ENCODE results near the gene SMAD7. TPM values are rescaled to one million over a fixed set of nuclear protein-coding genes. Genes with fewer than 3 reads are reported as not detected.

The SMAD7 gene
- total RNA-seq, 4 donors from 2014 or later, result 40.1 to 69.3 (median 59.2) TPM

DNA sequence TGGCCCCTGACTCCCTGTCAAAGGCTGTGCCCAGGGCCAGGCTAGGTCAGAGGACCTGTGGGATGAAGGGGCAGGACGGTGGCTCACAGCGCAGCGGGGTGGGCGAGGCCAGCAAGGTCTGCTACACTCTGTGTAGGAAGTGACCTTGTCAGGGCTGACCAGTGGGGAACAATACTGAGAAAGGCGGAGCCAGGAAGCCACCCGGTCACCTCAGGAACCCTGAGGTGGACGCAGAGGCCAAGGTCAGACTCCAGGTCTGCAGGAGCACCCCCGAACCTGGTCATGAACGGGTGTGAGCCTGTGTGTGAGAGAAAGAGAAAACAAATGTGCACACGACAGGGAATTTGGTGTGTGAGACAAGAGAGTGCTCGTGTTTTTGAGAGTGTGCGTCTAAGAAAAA, 72.3 kb downstream of the SMAD7 start:
- no peak for DNase-seq
- intact Hi-C loops (cut with DNase I), result no loop called here
- no peak for TF ChIP-seq POLR2A (IDR thresholded peaks at IDR 0.05)
- TF ChIP-seq, protein P1, sequence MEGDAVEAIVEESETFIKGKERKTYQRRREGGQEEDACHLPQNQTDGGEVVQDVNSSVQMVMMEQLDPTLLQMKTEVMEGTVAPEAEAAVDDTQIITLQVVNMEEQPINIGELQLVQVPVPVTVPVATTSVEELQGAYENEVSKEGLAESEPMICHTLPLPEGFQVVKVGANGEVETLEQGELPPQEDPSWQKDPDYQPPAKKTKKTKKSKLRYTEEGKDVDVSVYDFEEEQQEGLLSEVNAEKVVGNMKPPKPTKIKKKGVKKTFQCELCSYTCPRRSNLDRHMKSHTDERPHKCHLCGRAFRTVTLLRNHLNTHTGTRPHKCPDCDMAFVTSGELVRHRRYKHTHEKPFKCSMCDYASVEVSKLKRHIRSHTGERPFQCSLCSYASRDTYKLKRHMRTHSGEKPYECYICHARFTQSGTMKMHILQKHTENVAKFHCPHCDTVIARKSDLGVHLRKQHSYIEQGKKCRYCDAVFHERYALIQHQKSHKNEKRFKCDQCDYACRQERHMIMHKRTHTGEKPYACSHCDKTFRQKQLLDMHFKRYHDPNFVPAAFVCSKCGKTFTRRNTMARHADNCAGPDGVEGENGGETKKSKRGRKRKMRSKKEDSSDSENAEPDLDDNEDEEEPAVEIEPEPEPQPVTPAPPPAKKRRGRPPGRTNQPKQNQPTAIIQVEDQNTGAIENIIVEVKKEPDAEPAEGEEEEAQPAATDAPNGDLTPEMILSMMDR (IDR thresholded peaks at IDR 0.05), result no peak
- Histone ChIP-seq H3K36me3 (no peaks in the 10 kb centered on the region), H3K4me1 (no peaks in the 10 kb centered on the region), H3K27ac (no peak overlapping the region), H3K4me3 (replicated peaks in 1 of 3) (no peak overlapping the region), H3K27me3 (no peaks in the 10 kb centered on the region), H3K9me3 (no peaks in the 10 kb centered on the region)
- WGBS, 2 donors, result 74 to 79% methylated on average over 12 of the region's 12 CpGs

DNA sequence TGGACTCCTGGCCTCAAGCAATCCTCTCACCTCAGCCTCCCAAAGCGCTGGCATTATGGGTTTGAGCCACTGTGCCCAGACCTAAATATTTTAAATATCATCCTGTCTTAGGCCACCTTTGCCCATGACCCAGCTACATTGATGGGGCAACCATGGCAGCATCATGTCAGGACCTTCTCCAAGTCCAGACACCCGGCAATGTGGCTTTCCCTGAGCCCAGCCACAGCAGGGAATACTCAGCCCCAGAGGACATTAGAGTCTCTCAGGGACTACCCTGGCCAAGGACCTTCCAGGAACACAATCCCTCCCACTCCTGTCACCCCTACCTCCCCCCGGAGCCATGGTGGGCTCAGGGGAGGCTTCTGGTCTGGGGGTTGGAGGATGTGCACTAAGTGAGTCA, 72.8 kb downstream of the SMAD7 start:
- 88 to 91% methylated on average over 3 of the region's 3 CpGs for whole genome bisulfite sequencing, 2 donors
- no peaks in the 10 kb centered on the region for H3K27me3 ChIP-seq
- DNase-seq, result no peak
- no peaks in the 10 kb centered on the region for H3K4me1 ChIP-seq
- intact Hi-C loops (cut with DNase I), result no loop called here
- H3K4me3 ChIP-seq (replicated peaks in 1 of 3), result no peak overlapping the region
- no peaks in the 10 kb centered on the region for H3K36me3 ChIP-seq
- TF ChIP-seq POLR2A (IDR thresholded peaks at IDR 0.05), result no peak
- TF ChIP-seq, protein P1 (IDR thresholded peaks at IDR 0.05), result no peak
- H3K27ac ChIP-seq, result no peak overlapping the region
- H3K9me3 ChIP-seq, result no peaks in the 10 kb centered on the region

GRCh38 chr18:48876590-48876989, 74.2 kb downstream of the SMAD7 start:
- intact Hi-C loops (cut with DNase I), result no loop called here
- Histone ChIP-seq H3K9me3 (no peaks in the 10 kb centered on the region), H3K36me3 (no peaks in the 10 kb centered on the region), H3K4me3 (replicated peaks in 1 of 3) (no peak overlapping the region), H3K4me1 (no peaks in the 10 kb centered on the region), H3K27ac (no peak overlapping the region), H3K27me3 (no peaks in the 10 kb centered on the region)
- TF ChIP-seq, protein P1 (IDR thresholded peaks at IDR 0.05), result no peak
- no peak for TF ChIP-seq POLR2A (IDR thresholded peaks at IDR 0.05)
- no peak for DNase-seq
- WGBS, 2 donors, result 89 to 93% methylated on average over 6 of the region's 6 CpGs

- no peaks in the 10 kb centered on the region for H3K27me3 ChIP-seq
- intact Hi-C loops (cut with DNase I), result no loop called here
- no peaks in the 10 kb centered on the region for H3K36me3 ChIP-seq
- TF ChIP-seq, protein P1 (IDR thresholded peaks at IDR 0.05), result peak in 3 of 6 experiments; percentile 11 to 16 (median 14)
- TF ChIP-seq POLR2A (IDR thresholded peaks at IDR 0.05), result no peak
- WGBS, 2 donors, result 63 to 68% methylated on average over 13 to 15 of the region's 15 CpGs
- H3K9me3 ChIP-seq, result no peaks in the 10 kb centered on the region
- peak; percentile 40 to 45 for DNase-seq
- H3K4me3 ChIP-seq (replicated peaks in 1 of 3), result no peak overlapping the region
- H3K27ac ChIP-seq, result no peak overlapping the region
- H3K4me1 ChIP-seq, result no peaks in the 10 kb centered on the region
Measured at GRCh38 chr18:48875942-48876511, 74.7 kb downstream of the SMAD7 start.

DNA sequence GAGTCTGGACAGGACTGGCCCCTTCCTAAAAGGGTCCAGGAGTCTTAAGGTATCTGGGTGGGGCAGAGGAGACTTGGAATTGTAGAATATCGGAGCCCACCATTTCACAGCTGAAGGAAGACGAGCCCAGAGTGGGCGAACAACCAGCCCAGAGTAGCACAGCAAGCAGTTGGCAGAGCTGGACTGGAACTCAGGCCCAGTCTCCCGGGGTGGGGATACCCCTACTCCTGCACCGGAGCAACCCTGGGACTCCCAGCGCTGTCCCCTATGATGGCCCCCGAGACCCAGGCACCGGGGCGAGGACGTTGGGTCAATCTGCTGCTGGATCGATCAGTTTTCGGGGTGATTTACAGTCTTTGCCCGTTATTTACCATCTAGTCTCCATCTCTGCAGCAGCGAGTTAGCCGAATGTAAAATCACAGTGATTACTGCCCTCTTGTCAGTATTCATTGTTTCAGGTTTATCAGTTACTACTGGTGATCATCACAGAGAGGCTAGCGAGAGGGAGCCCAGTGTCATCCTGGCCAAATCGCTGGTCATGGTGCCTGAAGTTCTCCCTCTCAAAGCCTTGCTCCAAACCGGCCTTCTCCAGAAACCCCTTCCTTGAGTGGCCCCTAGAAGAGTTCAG, 75.3 kb downstream of the SMAD7 start:
- Histone ChIP-seq H3K36me3 (no peaks in the 10 kb centered on the region), H3K27ac (no peak overlapping the region), H3K9me3 (no peaks in the 10 kb centered on the region), H3K4me3 (replicated peaks in 1 of 3) (no peak overlapping the region), H3K27me3 (no peaks in the 10 kb centered on the region), H3K4me1 (no peaks in the 10 kb centered on the region)
- intact Hi-C loops (cut with DNase I), result no loop called here
- DNase-seq, result no peak
- WGBS, 2 donors, result 94 to 96% methylated on average over 15 to 18 of the region's 18 CpGs
- TF ChIP-seq, protein P1 (IDR thresholded peaks at IDR 0.05), result no peak

Data from thyroid gland (tissue), 4 donors.